Spinal cord (tissue), 10 donors: ENCODE measurements around the gene RLF. TPM values are rescaled to one million over a fixed set of nuclear protein-coding genes. Genes with fewer than 3 reads are reported as not detected.

Source experiments
- DNase-seq, 6 donors: peaks; one replicate each; pipeline versions ENCODE4 v3.0.0 to v3.0.0-alpha.2; 2013 to 2015; ENCODE audit warnings: low spot score in 6 of 6, low read depth in 4 of 6
- H3K27ac ChIP-seq: one replicate; pipeline ENCODE4 v1.5.1; 2013; ENCODE audit warnings: low read depth, low read length, control low read depth
- H3K27me3 ChIP-seq: one replicate; pipeline ENCODE4 v1.6.1; 2013; ENCODE audit warnings: low read length; ENCODE audit not compliant: control insufficient read depth, insufficient read depth
- H3K36me3 ChIP-seq: one replicate; pipeline ENCODE4 v1.6.1; 2013; ENCODE audit warnings: low read length; ENCODE audit not compliant: control insufficient read depth, insufficient read depth
- H3K4me1 ChIP-seq: one replicate; pipeline ENCODE4 v1.6.1; 2013; ENCODE audit warnings: low read length; ENCODE audit not compliant: control insufficient read depth, insufficient read depth
- H3K4me3 ChIP-seq: one replicate; pipeline ENCODE4 v1.5.1; 2013; ENCODE audit warnings: low read depth, low read length, control low read depth
- H3K9me3 ChIP-seq: one replicate; pipeline ENCODE4 v1.6.1; 2013; ENCODE audit warnings: low read length; ENCODE audit not compliant: control insufficient read depth, insufficient read depth
- WGBS: methylation state at CpG from one replicate; pipeline ENCODE4 v1.1.5; 2013; ENCODE audit warnings: missing lambda C conversion rate; ENCODE audit not compliant: insufficient coverage; 5-methylcytosine and 5-hydroxymethylcytosine counted together
- polyA plus RNA-seq, 2 donors: library from polyadenylated mRNA; unstranded; fragments of 120-200 nt; gene quantifications; one replicate each; pipeline ENCODE4 v1.2.1, GENCODE V29; 2013; ENCODE audit not compliant: insufficient read length in 2 of 2
- small RNA-seq: library from RNA; depleted of rRNA; stranded (forward); fragments of <200 nt; gene quantifications from one replicate; pipeline ENCODE3, GENCODE V24; 2014; ENCODE audit warnings: low replicate concordance
- total RNA-seq, 2 donors: library from RNA; depleted of rRNA in 1 of 2; stranded (reverse); fragments of 120-200 nt in 1 of 2; fragments of >200 nt in 1 of 2; gene quantifications; one replicate each; pipeline versions ENCODE4 v1.2.3 to v1.2.4, GENCODE V29; 2013 to 2014
- donor health status: healthy.

Gene RLF
- total and polyA plus RNA-seq, 4 donors: 17.2 to 65.1 (median 28.6) TPM

DNA sequence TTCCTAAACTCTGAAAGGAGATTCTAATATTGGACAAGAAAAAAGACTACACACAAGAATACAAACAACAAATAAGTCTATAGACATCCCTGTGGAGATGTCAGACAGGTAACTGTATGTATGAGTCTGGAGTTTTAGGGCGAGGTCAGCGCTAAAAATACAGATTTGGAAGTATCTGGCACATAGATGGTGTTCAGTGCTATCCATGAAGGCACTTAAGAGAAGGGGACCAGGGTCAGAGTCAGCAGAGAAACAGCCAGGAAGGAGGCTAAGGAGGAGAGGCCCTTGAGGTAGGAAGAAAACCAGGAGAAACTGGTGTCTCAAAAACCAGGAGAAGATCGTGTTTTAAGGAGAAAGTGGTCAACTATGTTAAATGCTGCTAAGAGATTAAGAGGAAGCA is 114.9 kb downstream of the RLF start:
- no peaks in the 10 kb centered on the region for H3K9me3 ChIP-seq
- H3K27me3 ChIP-seq: no peaks in the 10 kb centered on the region
- 98% methylated on average over 3 of the region's 3 CpGs for WGBS
- DNase-seq: no peak
- H3K36me3 ChIP-seq: peaks cover 14% of the 10 kb centered on the region
- H3K4me3 ChIP-seq: no peak overlapping the region
- no peaks in the 10 kb centered on the region for H3K4me1 ChIP-seq
- H3K27ac ChIP-seq: no peak overlapping the region

DNA sequence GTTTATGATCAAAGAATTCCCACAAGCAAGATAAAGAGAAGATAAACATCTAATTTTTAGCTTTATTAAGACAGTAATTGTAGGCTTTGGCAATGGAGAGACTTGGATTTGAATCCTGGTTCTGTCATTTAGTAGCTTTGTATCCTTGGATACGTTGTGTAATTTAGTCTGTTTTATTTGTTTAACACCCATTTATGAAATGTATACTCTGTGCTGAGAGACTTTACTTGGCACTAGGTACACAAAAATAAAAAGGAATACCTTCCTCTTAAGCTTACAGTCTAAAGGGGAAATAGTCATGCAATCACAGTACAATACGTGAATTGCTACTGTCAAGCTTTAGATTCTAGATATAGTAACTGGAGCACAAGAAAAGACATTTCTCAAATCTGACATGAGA is 120.7 kb downstream of the RLF start:
- no peak overlapping the region for H3K4me3 ChIP-seq
- no peak overlapping the region for H3K27ac ChIP-seq
- no CpG with 5 or more reads among the region's 2 CpGs for WGBS

More for the DNA sequence above, 120.7 kb downstream of the RLF start:
- Histone ChIP-seq H3K27me3 (no peaks in the 10 kb centered on the region), H3K4me1 (no peaks in the 10 kb centered on the region), H3K9me3 (no peaks in the 10 kb centered on the region), H3K36me3 (peaks cover 24% of the 10 kb centered on the region)
- DNase-seq: peak in 1 of 6 donors; percentile 39

Small RNAs within 50 kb of the gene (small RNA-seq; reads per million reads assigned to genes)
- gene RNU6-1237P: not detected

Other genes starting within 250 kb of the RLF start
- gene MFSD2A, start 206.2 kb upstream of the RLF start, total RNA-seq: 10 to 100 TPM; 15.7 to 20.5 TPM
- 10 to 100 TPM; 34.8 to 42.9 TPM for gene MFSD2A, start 206.2 kb upstream of the RLF start, polyA plus RNA-seq
- gene CAP1, start 120.7 kb upstream of the RLF start, total RNA-seq: 100 to 1,000 TPM; 177 to 201 TPM
- gene CAP1, start 120.7 kb upstream of the RLF start, polyA plus RNA-seq: 100 to 1,000 TPM; 157 to 170 TPM
- 100 to 1,000 TPM in 1 of 2 donors, 10 to 100 TPM in 1; 87.4 to 115 TPM for gene PPT1, start 64.1 kb upstream of the RLF start, total RNA-seq
- gene PPT1, start 64.1 kb upstream of the RLF start, polyA plus RNA-seq: 100 to 1,000 TPM; 114 to 124 TPM
- gene TMCO2, start 86.5 kb downstream of the RLF start, total RNA-seq: not detected
- gene TMCO2, start 86.5 kb downstream of the RLF start, polyA plus RNA-seq: not detected
- gene ZMPSTE24, start 96.8 kb downstream of the RLF start, total RNA-seq: 10 to 100 TPM; 39.2 to 70.9 TPM
- 10 to 100 TPM; 38.9 to 45.8 TPM for gene ZMPSTE24, start 96.8 kb downstream of the RLF start, polyA plus RNA-seq
- 10 to 100 TPM; 14.1 to 38.9 TPM for gene COL9A2, start 155.9 kb downstream of the RLF start, total RNA-seq
- 10 to 100 TPM; 58.1 to 80.3 TPM for gene COL9A2, start 155.9 kb downstream of the RLF start, polyA plus RNA-seq
- 10 to 100 TPM; 34.5 to 43.9 TPM for gene SMAP2, start 212.3 kb downstream of the RLF start, total RNA-seq
- 10 to 100 TPM; 65.2 to 77.5 TPM for gene SMAP2, start 212.3 kb downstream of the RLF start, polyA plus RNA-seq